Pons (tissue), 1 donor: ENCODE results near the gene SP9.
"Not testable (repeated sequence)": the region's sequence is repeated elsewhere in the genome, so short reads cannot be mapped to it uniquely, and the experiment has no call there.

Experiments
- DNase-seq: peaks from one replicate; pipeline ENCODE4 v3.0.0-alpha.2; 2016; ENCODE audit warnings: low spot score

SP9 gene

GRCh38 chr2:174344716-174345461 is 10.1 kb downstream of the SP9 start:
- DNase-seq: no peak

DNA sequence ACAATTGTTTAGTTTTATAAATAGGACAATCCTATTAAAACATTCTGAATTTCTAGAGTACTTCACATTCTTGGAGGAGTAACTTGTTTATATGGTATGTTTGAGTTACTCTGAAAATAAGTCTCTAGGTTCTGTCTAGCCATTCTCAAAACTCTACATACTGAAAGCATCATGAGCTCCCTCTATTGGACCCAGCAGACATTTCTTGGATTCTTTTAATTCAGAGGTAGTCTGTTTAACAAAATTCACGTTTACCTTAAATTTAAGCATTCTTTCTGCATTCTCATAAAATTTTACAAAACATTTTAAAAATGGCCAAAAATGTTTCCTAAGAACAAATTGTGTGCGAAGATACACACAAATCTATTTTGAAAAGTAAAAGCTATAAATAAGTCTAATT is 15.3 kb downstream of the SP9 start:
- DNase-seq: no peak

GRCh38 chr2:174350593-174351181 is 15.9 kb downstream of the SP9 start:
- DNase-seq: no peak

- no peak for DNase-seq
Observed at GRCh38 chr2:174353004-174353403, 18.2 kb downstream of the SP9 start.

DNA sequence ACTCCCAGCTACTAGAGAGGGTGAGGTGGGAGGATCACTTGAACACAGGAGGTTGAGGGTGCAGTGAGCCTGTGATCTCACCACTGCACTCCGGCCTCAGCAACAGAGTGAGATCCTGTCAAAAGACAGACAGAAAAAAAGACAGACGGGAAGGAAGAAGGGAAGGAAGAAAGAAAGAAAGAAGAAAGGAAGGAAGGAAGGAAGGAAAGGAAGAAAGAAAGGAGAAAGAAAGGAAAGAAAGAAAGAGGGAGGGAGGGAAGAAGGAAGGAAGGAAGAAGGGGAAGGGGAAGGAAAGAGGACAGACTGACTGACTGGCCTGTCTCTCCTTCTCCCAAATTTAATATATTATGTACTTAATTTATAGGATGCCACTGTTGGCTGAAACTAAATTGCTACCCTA is 21.6 kb downstream of the SP9 start:
- no peak for DNase-seq

DNA sequence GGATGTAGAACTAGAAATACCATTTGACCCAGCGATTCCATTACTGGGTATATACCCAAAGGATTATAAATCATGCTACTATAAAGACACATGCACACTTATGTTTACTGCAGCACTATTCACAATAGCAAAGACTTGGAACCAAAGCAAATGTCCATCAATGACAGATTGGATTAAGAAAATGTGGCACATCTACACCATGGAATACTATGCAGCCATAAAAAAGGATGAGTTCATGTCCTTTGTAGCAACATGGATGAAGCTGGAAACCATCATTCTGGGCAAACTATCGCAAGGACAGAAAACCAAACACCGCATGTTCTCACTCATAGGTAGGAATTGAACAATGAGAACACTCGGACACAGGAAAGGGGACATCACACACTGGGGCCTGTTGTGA is 24.9 kb downstream of the SP9 start:
- not testable (repeated sequence) for DNase-seq

DNA sequence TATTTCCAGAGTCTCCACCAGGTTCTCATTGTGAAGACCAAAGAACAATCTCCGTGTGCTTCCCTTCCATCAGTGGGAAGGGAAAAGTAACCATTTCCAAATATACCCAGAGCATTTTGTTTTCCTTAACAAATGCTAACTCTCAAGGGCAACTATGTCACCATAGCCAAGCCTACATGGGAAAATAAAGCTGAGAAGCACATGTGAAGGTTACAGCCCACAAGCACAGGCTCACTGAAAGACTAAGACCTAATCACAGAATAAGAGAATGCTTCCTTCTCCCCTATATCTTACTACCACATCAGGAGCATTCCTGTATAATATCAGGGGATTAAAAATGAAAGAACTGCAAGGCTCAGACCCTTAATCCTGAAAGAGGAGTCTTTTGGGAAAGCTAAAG is 28.2 kb downstream of the SP9 start:
- no peak for DNase-seq

- DNase-seq: not testable (repeated sequence)
Observed at GRCh38 chr2:174363492-174364225, 28.9 kb downstream of the SP9 start.

GRCh38 chr2:174364628-174365027 is 29.9 kb downstream of the SP9 start:
- no peak for DNase-seq

DNA sequence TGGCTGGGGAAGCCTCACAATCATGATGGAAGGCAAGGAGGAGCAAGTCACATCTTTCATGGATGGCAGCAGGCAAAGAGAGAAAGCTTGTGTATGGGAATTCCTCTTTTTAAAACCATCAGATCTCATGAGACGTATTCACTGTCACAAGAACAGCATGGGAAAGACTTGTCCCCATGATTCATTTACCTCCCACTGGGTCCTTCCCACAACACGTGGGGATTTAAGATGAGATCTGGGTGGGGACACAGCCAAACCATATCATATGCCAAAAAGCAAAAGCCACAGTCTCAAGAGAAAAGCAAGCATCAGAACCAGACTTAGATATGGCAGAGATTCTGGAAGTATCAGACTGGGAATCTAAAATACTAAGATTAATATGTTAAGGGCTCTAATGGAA is 30.8 kb downstream of the SP9 start:
- no peak for DNase-seq

- no peak for DNase-seq
Observed at GRCh38 chr2:174368691-174369090, 33.9 kb downstream of the SP9 start.

- no peak for DNase-seq
Observed at GRCh38 chr2:174376967-174377366, 42.2 kb downstream of the SP9 start.

DNA sequence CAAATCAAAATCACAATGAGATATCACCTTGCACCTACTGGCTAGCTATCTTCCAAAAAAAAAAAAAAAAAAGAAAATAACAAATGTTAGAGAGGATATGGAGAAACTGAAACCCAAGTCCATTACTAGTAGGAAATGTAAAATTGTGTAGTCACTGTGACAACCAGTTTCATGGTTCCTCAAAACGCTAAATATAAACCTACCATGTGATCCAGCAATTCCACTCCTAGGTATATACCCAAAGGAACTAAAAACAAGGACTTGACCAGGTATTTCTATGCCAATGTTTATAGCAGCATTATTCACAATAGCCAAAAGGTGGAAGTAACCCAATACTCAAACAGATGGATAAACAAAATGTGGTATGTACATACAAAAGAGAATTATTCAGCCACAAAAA is 49.0 kb downstream of the SP9 start:
- DNase-seq: no peak

DNA sequence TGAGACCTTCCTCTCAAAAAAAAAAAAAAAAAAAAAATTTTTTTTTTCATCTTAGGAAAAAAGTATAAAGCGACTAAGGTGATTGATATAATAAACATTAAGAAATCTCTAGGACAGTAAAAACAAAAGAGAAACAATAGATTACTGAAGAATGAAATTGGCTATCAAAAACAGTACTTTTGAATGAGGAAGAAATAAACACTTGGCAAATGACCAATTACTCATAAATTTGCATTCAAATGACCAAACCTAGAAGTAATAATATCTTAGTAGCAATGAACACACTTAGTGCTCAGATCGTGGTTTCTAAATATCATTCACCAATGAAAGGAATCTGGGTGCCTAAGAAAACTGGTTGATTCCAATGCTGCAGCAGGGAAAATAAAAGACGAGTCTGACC is 50.4 kb downstream of the SP9 start:
- DNase-seq: no peak
